H1 (cell line): ENCODE data around the gene DAPK2. TPM values are rescaled to one million over a fixed set of nuclear protein-coding genes. Genes with fewer than 3 reads are reported as not detected.
A peak's percentile ranks its signal among the peaks of the same experiment; 100 is the strongest.

Source experiments
- CTCF ChIA-PET: fragments of 300-600 bp; sonication (Branson Sonifier 250); formaldehyde crosslinking; loops from one replicate; lab custom pipeline; 2021; ENCODE audit not compliant: partially characterized antibody; lab: Charles Lee
- POLR2A ChIA-PET: fragments of 300-600 bp; sonication (Branson Sonifier 250); formaldehyde crosslinking; loops from one replicate; lab custom pipeline; 2021; ENCODE audit warnings: inconsistent platforms; ENCODE audit not compliant: partially characterized antibody; lab: Charles Lee
- DNase-seq, 2 experiments: peaks; one replicate each; pipeline versions ENCODE4 v3.0.0 to v3.0.0-alpha.2; 2010 to 2022; ENCODE audit warnings: low spot score in 2 of 2, low read depth in 1 of 2, mixed read lengths in 1 of 2
- FAIRE-seq: peaks from 2 replicates; lab custom pipeline; 2011; peaks lifted over from hg19 to GRCh38; lab: Jason Lieb, UNC
- H2AFZ ChIP-seq: 2 replicates; pipeline ENCODE4 v1.8.1; 2012; ENCODE audit warnings: low read length, inconsistent platforms
- H2AK5ac ChIP-seq: 2 replicates; pipeline ENCODE4 v1.6.1; 2013; ENCODE audit warnings: low read depth, low read length
- H2BK120ac ChIP-seq: replicated peaks from 2 replicates; pipeline ENCODE3; 2013; ENCODE audit warnings: low read depth, low read length, inconsistent platforms
- H2BK12ac ChIP-seq: 2 replicates; pipeline ENCODE4 v1.6.1; 2013; ENCODE audit warnings: low read depth, low read length
- H2BK15ac ChIP-seq: 2 replicates; pipeline ENCODE4 v1.6.1; 2013; ENCODE audit warnings: low read length
- H2BK20ac ChIP-seq: 2 replicates; pipeline ENCODE4 v1.6.1; 2013; ENCODE audit warnings: low read length
- H2BK5ac ChIP-seq: 2 replicates; pipeline ENCODE4 v1.6.1; 2013; ENCODE audit warnings: low read depth, low read length
- H3K14ac ChIP-seq: 2 replicates; pipeline ENCODE4 v1.6.1; 2013; ENCODE audit warnings: inconsistent platforms; ENCODE audit not compliant: insufficient read length
- H3K18ac ChIP-seq: 2 replicates; pipeline ENCODE4 v1.6.1; 2013; ENCODE audit warnings: low read length; ENCODE audit errors: extremely low read depth
- H3K23ac ChIP-seq: 2 replicates; pipeline ENCODE4 v1.6.1; 2013; ENCODE audit warnings: inconsistent platforms; ENCODE audit not compliant: insufficient read length
- H3K23me2 ChIP-seq: 2 replicates; pipeline ENCODE4 v1.6.1; 2013; ENCODE audit warnings: low read depth, low read length
- H3K27ac ChIP-seq: 2 replicates; pipeline ENCODE4 v1.6.1; 2011; ENCODE audit warnings: low read depth, low read length, inconsistent platforms
- H3K27me3 ChIP-seq, 4 experiments: replicated peaks in 1 of 4; 1 replicate in 1 of 4; 2 replicates in 3 of 4; pipeline versions ENCODE4 v1.6.1 to v1.8.1; 2011 to 2013; ENCODE audit warnings: low read length in 3 of 4, mild to moderate bottlenecking in 3 of 4, inconsistent platforms in 2 of 4, mixed read lengths in 2 of 4, moderate library complexity in 1 of 4; ENCODE audit not compliant: control insufficient read depth in 3 of 4, insufficient read depth in 3 of 4; ENCODE audit errors: extremely low read depth in 1 of 4
- H3K36me3 ChIP-seq, 4 experiments: 2 replicates each; pipeline versions ENCODE4 v1.6.1 to v1.8.1; 2011 to 2013; ENCODE audit warnings: mild to moderate bottlenecking in 4 of 4, low read length in 3 of 4, moderate library complexity in 2 of 4, control low read depth in 1 of 4, inconsistent platforms in 1 of 4; ENCODE audit not compliant: insufficient read depth in 4 of 4, control insufficient read depth in 2 of 4
- H3K4ac ChIP-seq: replicated peaks from 2 replicates; pipeline ENCODE3; 2013; ENCODE audit warnings: low read length, low read depth, mixed read lengths, inconsistent platforms; ENCODE audit not compliant: insufficient read length
- H3K4me1 ChIP-seq, 4 experiments: replicated peaks in 1 of 4; 1 replicate in 1 of 4; 2 replicates in 3 of 4; pipeline versions ENCODE4 v1.6.1 to v1.8.1; 2011 to 2013; ENCODE audit warnings: low read length in 3 of 4, inconsistent platforms in 2 of 4, mixed read lengths in 1 of 4; ENCODE audit not compliant: insufficient read depth in 4 of 4, control insufficient read depth in 3 of 4
- H3K4me2 ChIP-seq, 2 experiments: 2 replicates each; pipeline versions ENCODE4 v1.6.1 to v1.8.1; 2011 to 2013; ENCODE audit warnings: low read depth in 2 of 2, low read length in 2 of 2, control low read depth in 1 of 2, inconsistent platforms in 1 of 2, mild to moderate bottlenecking in 1 of 2; ENCODE audit not compliant: insufficient read depth in 1 of 2
- H3K4me3 ChIP-seq, 4 experiments: fragments of 200-600, 300-600 bp in 1 of 4; sonication (generic), shearing (Covaris generic), sonication (Bioruptor Twin) in 1 of 4; 2 replicates each; pipeline versions ENCODE4 v1.5.1 to v1.8.1; 2011 to 2016; ENCODE audit warnings: low read length in 4 of 4, low read depth in 3 of 4, control low read depth in 2 of 4, inconsistent platforms in 2 of 4, mild to moderate bottlenecking in 2 of 4, mixed read lengths in 1 of 4, moderate library complexity in 1 of 4; ENCODE audit not compliant: insufficient read depth in 2 of 4; ENCODE audit errors: extremely low read depth in 1 of 4
- H3K56ac ChIP-seq: replicated peaks from 2 replicates; pipeline ENCODE3; 2013; ENCODE audit warnings: low read depth, mild to moderate bottlenecking, mixed read lengths, low read length, inconsistent platforms; ENCODE audit not compliant: insufficient read length
- H3K79me1 ChIP-seq: 2 replicates; pipeline ENCODE4 v1.6.1; 2013; ENCODE audit warnings: low read depth, low read length, control low read depth
- H3K79me2 ChIP-seq, 2 experiments: 2 replicates each; pipeline versions ENCODE4 v1.6.1 to v1.8.1; 2012 to 2013; ENCODE audit warnings: low read length in 2 of 2, mild to moderate bottlenecking in 2 of 2, inconsistent platforms in 1 of 2; ENCODE audit not compliant: insufficient read depth in 2 of 2, control insufficient read depth in 1 of 2
- H3K9ac ChIP-seq, 4 experiments: replicated peaks in 1 of 4; 1 replicate in 1 of 4; 2 replicates in 3 of 4; pipeline versions ENCODE4 v1.6.1 to v1.8.1; 2011 to 2013; ENCODE audit warnings: low read depth in 3 of 4, low read length in 3 of 4, control low read depth in 2 of 4, mild to moderate bottlenecking in 2 of 4, moderate library complexity in 2 of 4, inconsistent platforms in 1 of 4; ENCODE audit errors: extremely low read depth in 1 of 4
- H3K9me3 ChIP-seq, 2 experiments: 2 replicates each; pipeline versions ENCODE4 v1.6.1 to v1.8.1; 2012 to 2013; ENCODE audit warnings: mild to moderate bottlenecking in 2 of 2, moderate library complexity in 2 of 2, control low read depth in 1 of 2, inconsistent platforms in 1 of 2, low read depth in 1 of 2, low read length in 1 of 2, mixed read lengths in 1 of 2; ENCODE audit not compliant: insufficient read depth in 2 of 2
- H4K20me1 ChIP-seq, 2 experiments: replicated peaks in 1 of 2; 2 replicates each; pipeline versions ENCODE3 to v1.8.1; 2011 to 2013; ENCODE audit warnings: inconsistent platforms in 2 of 2, low read length in 2 of 2, mild to moderate bottlenecking in 1 of 2; ENCODE audit not compliant: insufficient read depth in 2 of 2, control insufficient read depth in 1 of 2
- H4K5ac ChIP-seq: 2 replicates; pipeline ENCODE4 v1.6.1; 2013; ENCODE audit warnings: low read length, low read depth, mixed read lengths, inconsistent platforms; ENCODE audit not compliant: insufficient read length
- H4K8ac ChIP-seq: 2 replicates; pipeline ENCODE4 v1.8.0; 2013; ENCODE audit warnings: mild to moderate bottlenecking, moderate library complexity, low read length, inconsistent platforms; ENCODE audit not compliant: insufficient read depth; ENCODE audit errors: extremely low read depth
- H4K91ac ChIP-seq: replicated peaks from 2 replicates; pipeline ENCODE3; 2013; ENCODE audit warnings: low read length, mixed read lengths, inconsistent platforms; ENCODE audit not compliant: insufficient read length
- E2F6 ChIP-seq: IDR thresholded peaks from 2 replicates; pipeline ENCODE4 v1.6.1; 2012; ENCODE audit warnings: inconsistent platforms
- WGBS, 2 experiments: shearing (Covaris generic) in 1 of 2; methylation state at CpG; one replicate each; pipeline versions ENCODE4 v1.1.6 to v1.1.7; 2013 to 2015; ENCODE audit warnings: low lambda C conversion rate in 2 of 2, mixed read lengths in 2 of 2, inconsistent platforms in 1 of 2, low coverage in 1 of 2, missing lambda C conversion rate in 1 of 2; ENCODE audit not compliant: insufficient replicate concordance in 2 of 2, insufficient coverage in 1 of 2, insufficient read length in 1 of 2; ENCODE audit errors: extremely low coverage in 1 of 2, missing lambda C conversion rate in 1 of 2; 5-methylcytosine and 5-hydroxymethylcytosine counted together
- polyA plus RNA-seq, 7 experiments: library from polyadenylated mRNA; depleted of rRNA in 3 of 7; stranded (reverse) in 5 of 7; unstranded in 2 of 7; fragments of >200 nt in 5 of 7; fragments of 200-250 nt in 2 of 7; gene quantifications; 1 replicate in 5 of 7; 2 replicates in 1 of 7; 4 replicates in 1 of 7; pipeline versions ENCODE4 v1.2.1 to v1.2.3, GENCODE V29; 2011 to 2013; ENCODE audit warnings: missing spikeins in 2 of 7, mixed read lengths in 2 of 7
- total RNA-seq: library from RNA; stranded (reverse); fragmentation: NEBNext Ultra II Directional; extraction: Animal tissue kit (Norgen Biotek cat#: 25700); gene quantifications from 2 replicates; pipeline ENCODE4 v1.2.1, GENCODE V29; 2021

Gene DAPK2
- total and polyA plus RNA-seq, 2 of the 8 experiments (the other 6 are each of a cell fraction or from before 2014, with no cell fraction given), result 1.8 to 2.9 TPM

- Histone ChIP-seq H4K5ac (no peak overlapping the region), H2BK12ac (no peak overlapping the region), H3K9me3 (no peaks in the 10 kb centered on the region), H2AFZ (no peak overlapping the region), H2BK15ac (no peak overlapping the region), H3K14ac (no peak overlapping the region), H3K4me1 (peaks cover 0 to 14% (median 7%) of the 10 kb centered on the region in 4 experiments; a peak in 5 of 7 replicates), H3K36me3 (no peaks in the 10 kb centered on the region), H2BK5ac (no peak overlapping the region), H3K79me1 (no peaks in the 10 kb centered on the region), H3K23ac (no peak overlapping the region), H4K91ac (no peak overlapping the region), H3K4me3 (no peak overlapping the region), H3K9ac (no peak overlapping the region), H2BK120ac (no peak overlapping the region), H3K18ac (no peak overlapping the region), H3K4ac (no peak overlapping the region), H4K20me1 (no peaks in the 10 kb centered on the region), H3K27ac (no peak overlapping the region), H3K56ac (no peak overlapping the region), H3K27me3 (no peaks in the 10 kb centered on the region), H3K79me2 (no peaks in the 10 kb centered on the region), H2BK20ac (no peak overlapping the region), H3K23me2 (no peaks in the 10 kb centered on the region), H4K8ac (no peak overlapping the region; the same call in 1 of the 2 replicates), H2AK5ac (no peak overlapping the region), H3K4me2 (peak overlapping the region in 1 of 2 experiments; percentile 2; a peak in 1 of 4 replicates)
- DNase-seq (no peak), FAIRE-seq (no peak)
- no peak for TF ChIP-seq E2F6
- ChIA-PET POLR2A (no interaction called here), CTCF (interaction anchor here (0.6 to 6.8 kb wide), 4 partner anchors 24 to 151 kb away, joined by 3 to 72 read pairs (median 5); no protein-coding TSS in a partner anchor)
- 57% methylated on average over 6 of the region's 6 CpGs; no CpG with 5 or more reads in 1 of the 2 experiments for WGBS, 2 experiments
Observed at GRCh38 chr15:63918317-63918672, 128.0 kb downstream of the DAPK2 start.
